Body of pancreas (tissue), 4 donors: Measurements from ENCODE around the gene SLC13A3. TPM values are rescaled to one million over a fixed set of nuclear protein-coding genes. Genes with fewer than 3 reads are reported as not detected.
A peak's percentile ranks its signal among the peaks of the same experiment; 100 is the strongest.

Experiments
- ATAC-seq: fragments of 150-250 bp; one replicate; pipeline ENCODE4 v1.9.1; 2016
- DNase-seq, 4 donors: peaks; one replicate each; pipeline ENCODE4 v3.0.0-alpha.2; 2019
- H3K27ac ChIP-seq, 4 donors: fragments of 200-600 bp; sonication (generic); 1 replicate in 3 of 4; 2 replicates in 1 of 4; pipeline versions ENCODE4 v1.5.1 to v1.6.1; 2016 to 2019; ENCODE audit warnings: mild to moderate bottlenecking in 1 of 4, mixed read lengths in 1 of 4, moderate library complexity in 1 of 4
- H3K27me3 ChIP-seq, 2 donors: fragments of 200-600 bp; sonication (generic); one replicate each; pipeline ENCODE4 v1.6.0; 2016; ENCODE audit warnings: mild to moderate bottlenecking in 1 of 2
- H3K36me3 ChIP-seq, 2 donors: fragments of 200-600 bp; sonication (generic); replicated peaks in 1 of 2; 2 replicates each; pipeline ENCODE4 v1.5.1; 2016; ENCODE audit warnings: low read depth in 2 of 2; ENCODE audit not compliant: insufficient read depth in 1 of 2
- H3K4me1 ChIP-seq: fragments of 200-600 bp; sonication (generic); one replicate; pipeline ENCODE4 v1.6.0; 2016
- H3K4me3 ChIP-seq, 2 donors: fragments of 200-600 bp; sonication (generic); 1 replicate in 1 of 2; 2 replicates in 1 of 2; pipeline ENCODE4 v1.5.1; 2016 to 2019
- H3K9me3 ChIP-seq, 3 donors: fragments of 200-600 bp; sonication (generic); 1 replicate in 2 of 3; 2 replicates in 1 of 3; pipeline ENCODE4 v1.5.1; 2016
- POLR2A ChIP-seq, 3 donors: fragments of 450-650 bp; IDR thresholded peaks; one replicate each; pipeline ENCODE4 v1.6.1; 2016; ENCODE audit warnings: antibody characterized with exemption in 3 of 3, mild to moderate bottlenecking in 2 of 3
- WGBS, 2 donors: methylation state at CpG; one replicate each; pipeline ENCODE4 v1.1.5; 2017; 5-methylcytosine and 5-hydroxymethylcytosine counted together
- intact Hi-C: fragments of 100-400 bp; cut with DNase I; formaldehyde crosslinking; loops from one replicate; pipeline ENCODE4 v1.15.1; 2023
- total RNA-seq, 2 donors: library from RNA; depleted of rRNA; stranded (reverse); fragments of >200 nt; gene quantifications; one replicate each; pipeline ENCODE4 v1.1.0, GENCODE V29; 2016
- TF ChIP-seq, protein P1 (sequence below), 7 experiments: fragments of 450-650 bp in 4 of 7; fragments of 200-600 bp in 3 of 7; sonication (generic) in 3 of 7; IDR thresholded peaks; one replicate each; pipeline ENCODE4 v1.5.1; 2016 to 2019; ENCODE audit warnings: antibody characterized with exemption in 7 of 7

SLC13A3 gene
- total RNA-seq, 2 donors from 2014 or later = 3.4 to 6.3 TPM

DNA sequence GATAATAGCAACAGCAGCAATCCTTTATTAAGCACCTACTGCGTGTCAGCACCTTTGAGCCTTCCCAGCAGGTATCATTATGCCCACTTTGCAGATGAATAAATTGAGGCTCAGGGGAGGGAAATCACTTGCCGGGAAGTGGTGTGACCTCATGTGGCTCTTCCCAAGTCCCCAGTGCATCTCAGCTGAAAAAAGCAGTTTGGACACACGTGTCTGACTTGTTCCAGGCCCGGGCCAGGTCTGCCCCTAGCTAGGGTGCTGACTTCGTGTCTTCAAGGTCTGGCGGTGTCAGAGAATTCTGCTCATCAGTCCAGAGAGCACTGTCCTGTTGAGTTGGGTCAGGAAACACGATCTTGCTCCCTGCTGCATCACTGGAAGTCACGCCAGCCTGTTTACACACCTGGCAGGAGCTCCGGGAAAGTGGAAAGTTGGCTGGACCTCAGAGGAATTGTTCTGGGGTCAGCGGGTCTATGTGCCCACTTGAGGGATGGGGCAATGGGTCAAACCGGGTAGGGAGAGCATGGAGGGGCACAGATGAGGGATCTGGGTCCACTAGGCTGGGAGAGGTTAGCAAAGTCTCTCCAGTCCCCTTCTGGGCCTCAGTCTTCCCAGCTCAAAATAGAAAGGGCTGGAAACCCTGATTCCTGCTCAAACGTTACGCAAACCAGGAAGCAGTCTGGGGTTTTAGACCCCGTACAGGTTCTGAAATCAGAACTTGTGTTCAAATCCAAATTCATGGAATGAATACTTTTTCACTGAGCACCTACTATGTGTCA is 10.5 kb downstream of the SLC13A3 start:
- Histone ChIP-seq H3K27me3 (no peaks in the 10 kb centered on the region), H3K27ac (no peak overlapping the region), H3K4me3 (no peak overlapping the region), H3K4me1 (peaks cover 7% of the 10 kb centered on the region), H3K36me3 (no peaks in the 10 kb centered on the region), H3K9me3 (no peaks in the 10 kb centered on the region)
- intact Hi-C loops = no loop called here
- DNase-seq = peak in 1 of 4 donors; percentile 12
- no peak for ATAC-seq
- WGBS, 2 donors = 34 to 43% methylated on average over 12 to 14 of the region's 14 CpGs
- TF ChIP-seq, protein P1, sequence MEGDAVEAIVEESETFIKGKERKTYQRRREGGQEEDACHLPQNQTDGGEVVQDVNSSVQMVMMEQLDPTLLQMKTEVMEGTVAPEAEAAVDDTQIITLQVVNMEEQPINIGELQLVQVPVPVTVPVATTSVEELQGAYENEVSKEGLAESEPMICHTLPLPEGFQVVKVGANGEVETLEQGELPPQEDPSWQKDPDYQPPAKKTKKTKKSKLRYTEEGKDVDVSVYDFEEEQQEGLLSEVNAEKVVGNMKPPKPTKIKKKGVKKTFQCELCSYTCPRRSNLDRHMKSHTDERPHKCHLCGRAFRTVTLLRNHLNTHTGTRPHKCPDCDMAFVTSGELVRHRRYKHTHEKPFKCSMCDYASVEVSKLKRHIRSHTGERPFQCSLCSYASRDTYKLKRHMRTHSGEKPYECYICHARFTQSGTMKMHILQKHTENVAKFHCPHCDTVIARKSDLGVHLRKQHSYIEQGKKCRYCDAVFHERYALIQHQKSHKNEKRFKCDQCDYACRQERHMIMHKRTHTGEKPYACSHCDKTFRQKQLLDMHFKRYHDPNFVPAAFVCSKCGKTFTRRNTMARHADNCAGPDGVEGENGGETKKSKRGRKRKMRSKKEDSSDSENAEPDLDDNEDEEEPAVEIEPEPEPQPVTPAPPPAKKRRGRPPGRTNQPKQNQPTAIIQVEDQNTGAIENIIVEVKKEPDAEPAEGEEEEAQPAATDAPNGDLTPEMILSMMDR (IDR thresholded peaks at IDR 0.05) = no peak
- no peak for TF ChIP-seq POLR2A (IDR thresholded peaks at IDR 0.05)

DNA sequence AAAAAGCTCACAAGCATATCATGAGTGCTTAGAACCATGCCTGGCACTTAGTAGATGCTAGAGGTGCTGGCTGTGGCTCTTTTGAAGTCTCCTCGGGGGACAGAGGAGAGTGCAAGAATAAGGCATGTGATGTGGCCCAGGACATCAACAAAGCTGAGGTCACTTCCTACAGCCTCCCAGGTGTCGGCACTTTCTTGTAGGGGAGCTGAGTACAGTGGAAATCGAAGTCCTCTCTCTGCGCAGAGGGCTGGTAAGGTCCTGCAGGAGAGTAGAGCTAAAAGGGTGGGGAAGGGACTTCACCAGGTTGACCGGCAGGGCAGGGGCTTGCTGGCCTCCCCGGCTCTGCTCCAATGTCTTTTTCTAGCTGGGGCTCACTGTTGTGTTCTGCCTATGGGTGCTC is 11.2 kb downstream of the SLC13A3 start:
- intact Hi-C loops = no loop called here
- 82 to 90% methylated on average over 6 of the region's 6 CpGs for WGBS, 2 donors
- Histone ChIP-seq H3K27ac (no peak overlapping the region), H3K27me3 (no peaks in the 10 kb centered on the region), H3K4me3 (no peak overlapping the region), H3K36me3 (no peaks in the 10 kb centered on the region), H3K4me1 (peaks cover 7% of the 10 kb centered on the region), H3K9me3 (no peaks in the 10 kb centered on the region)
- ATAC-seq (no peak), DNase-seq (no peak)
- TF ChIP-seq POLR2A (IDR thresholded peaks at IDR 0.05) = no peak

DNA sequence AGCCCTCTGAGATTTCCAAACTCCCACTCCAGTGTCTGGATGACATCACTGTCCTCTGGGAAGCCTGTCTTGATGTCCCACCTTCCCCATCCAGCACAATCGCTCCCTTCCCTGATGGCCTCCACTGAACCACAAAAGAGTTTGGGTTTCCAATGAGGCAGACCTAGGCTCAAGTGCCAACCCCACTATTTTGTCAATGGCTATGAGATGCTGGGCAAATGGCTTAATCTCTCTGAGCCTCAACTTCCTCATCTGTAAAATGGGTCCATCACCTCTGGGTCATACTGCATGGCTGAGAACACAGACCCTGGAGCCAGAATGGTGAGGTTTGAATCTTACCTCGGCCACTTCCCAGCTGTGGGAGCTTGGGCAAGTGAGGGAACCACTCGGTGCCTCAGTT is 11.7 kb downstream of the SLC13A3 start:
- ATAC-seq = no peak
- Histone ChIP-seq H3K4me1 (peaks cover 7% of the 10 kb centered on the region), H3K27ac (no peak overlapping the region), H3K9me3 (no peaks in the 10 kb centered on the region), H3K36me3 (no peaks in the 10 kb centered on the region), H3K27me3 (no peaks in the 10 kb centered on the region), H3K4me3 (no peak overlapping the region)
- 93 to 100% methylated on average over 3 of the region's 3 CpGs for WGBS, 2 donors
- intact Hi-C loops = no loop called here
- no peak for DNase-seq
- TF ChIP-seq, protein P1 (IDR thresholded peaks at IDR 0.05) = no peak
- TF ChIP-seq POLR2A (IDR thresholded peaks at IDR 0.05) = no peak

DNA sequence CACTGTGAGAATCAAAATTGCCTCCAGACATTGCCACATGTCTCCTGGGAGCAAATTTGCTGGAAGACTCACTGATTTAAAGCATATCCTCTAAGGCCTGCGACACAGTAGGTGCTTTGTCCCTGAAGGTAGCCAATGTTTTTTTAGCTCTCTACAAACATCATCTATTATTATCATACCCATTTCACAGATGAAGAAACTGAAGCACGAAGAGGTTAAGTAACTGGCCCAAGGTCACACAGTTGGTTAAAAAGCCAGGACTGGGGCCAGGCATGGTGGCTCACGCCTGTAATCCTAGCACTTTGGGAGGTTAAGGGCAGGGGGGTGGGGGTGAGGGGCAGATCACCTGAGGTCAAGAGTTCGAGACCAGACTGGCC is 12.4 kb downstream of the SLC13A3 start:
- Histone ChIP-seq H3K4me1 (peaks cover 7% of the 10 kb centered on the region), H3K9me3 (no peaks in the 10 kb centered on the region), H3K27ac (no peak overlapping the region), H3K27me3 (no peaks in the 10 kb centered on the region), H3K36me3 (no peaks in the 10 kb centered on the region), H3K4me3 (no peak overlapping the region)
- intact Hi-C loops = no loop called here
- TF ChIP-seq POLR2A (IDR thresholded peaks at IDR 0.05) = no peak
- TF ChIP-seq, protein P1 (IDR thresholded peaks at IDR 0.05) = no peak
- 81 to 86% methylated on average over 4 of the region's 4 CpGs for WGBS, 2 donors
- ATAC-seq (no peak), DNase-seq (no peak)

DNA sequence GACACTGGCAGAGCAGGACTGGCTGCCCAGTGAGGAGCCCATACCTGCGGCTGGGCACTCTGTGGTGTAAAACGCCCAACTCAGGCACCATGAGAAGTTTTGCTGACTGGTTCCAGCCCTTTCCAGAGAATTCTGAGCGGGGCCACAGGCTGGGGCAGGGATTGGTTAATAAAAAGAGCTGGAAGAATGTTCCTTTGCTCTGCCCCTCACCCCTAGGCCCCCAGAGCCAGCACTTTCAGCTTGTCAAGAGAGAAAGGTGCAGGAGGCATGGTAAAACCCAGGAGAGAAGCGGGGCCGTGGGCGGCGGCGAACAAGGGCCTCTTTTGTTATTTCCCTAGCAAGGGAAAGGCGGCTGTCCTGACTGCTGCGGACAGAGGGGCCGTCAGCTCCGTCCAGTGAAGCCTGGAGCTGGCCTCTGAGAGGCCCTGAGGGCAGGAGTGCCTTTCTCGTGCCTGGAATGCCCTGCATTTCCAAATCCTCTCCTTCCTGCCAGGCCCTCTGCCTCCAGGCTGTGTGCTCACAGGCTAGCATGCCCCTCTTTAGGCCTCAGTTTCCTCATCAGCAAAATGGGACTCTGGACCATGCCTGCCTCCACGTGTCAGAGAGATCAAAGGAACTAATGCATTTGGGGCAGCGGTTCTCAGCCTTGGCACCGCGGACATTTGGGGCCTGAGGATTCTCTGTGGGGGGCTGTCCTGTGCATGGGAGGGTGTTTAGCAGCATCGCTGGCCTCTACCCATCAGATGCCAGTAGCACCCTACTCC is 12.9 kb downstream of the SLC13A3 start:
- ATAC-seq = no peak
- Histone ChIP-seq H3K9me3 (no peaks in the 10 kb centered on the region), H3K27ac (peak overlapping the region in 2 of 4 donors; percentile 23 to 41), H3K36me3 (no peaks in the 10 kb centered on the region), H3K4me3 (no peak overlapping the region), H3K27me3 (no peaks in the 10 kb centered on the region), H3K4me1 (peaks cover 7% of the 10 kb centered on the region)
- TF ChIP-seq, protein P1 (IDR thresholded peaks at IDR 0.05) = no peak
- TF ChIP-seq POLR2A (IDR thresholded peaks at IDR 0.05) = no peak
- DNase-seq = no peak
- intact Hi-C loops = no loop called here
- WGBS, 2 donors = 75 to 81% methylated on average over 15 to 16 of the region's 18 CpGs
